H9 (cell line): Measurements from ENCODE around the gene NR3C2. TPM values are rescaled to one million over a fixed set of nuclear protein-coding genes. Genes with fewer than 3 reads are reported as not detected.

Experiments used
- DNase-seq: peaks from one replicate; pipeline ENCODE4 v3.0.0-alpha.2; 2017
- H2AFZ ChIP-seq: one replicate; pipeline ENCODE4 v1.6.1; 2013; ENCODE audit warnings: mild to moderate bottlenecking, low read length, control low read depth, moderate library complexity
- H2AK5ac ChIP-seq: 2 replicates; pipeline ENCODE4 v1.6.1; 2013; ENCODE audit warnings: low read length, control low read depth, mixed read lengths; ENCODE audit not compliant: insufficient read length
- H2BK120ac ChIP-seq: one replicate; pipeline ENCODE4 v1.6.1; 2013; ENCODE audit warnings: low read depth, mild to moderate bottlenecking, low read length, control low read depth, inconsistent platforms; ENCODE audit not compliant: poor library complexity, severe bottlenecking
- H2BK12ac ChIP-seq: 2 replicates; pipeline ENCODE4 v1.6.1; 2013; ENCODE audit warnings: low read length, control low read depth, mixed read lengths, low read depth; ENCODE audit not compliant: insufficient read length
- H2BK15ac ChIP-seq: 2 replicates; pipeline ENCODE4 v1.6.1; 2013; ENCODE audit warnings: low read depth, low read length, control low read depth
- H2BK20ac ChIP-seq: one replicate; pipeline ENCODE4 v1.6.1; 2013; ENCODE audit warnings: low read depth, mild to moderate bottlenecking, low read length, control low read depth, inconsistent platforms; ENCODE audit not compliant: poor library complexity, severe bottlenecking
- H2BK5ac ChIP-seq: 2 replicates; pipeline ENCODE4 v1.6.1; 2013; ENCODE audit warnings: low read length, control low read depth, mixed read lengths; ENCODE audit not compliant: insufficient read length
- H3K14ac ChIP-seq: 2 replicates; pipeline ENCODE4 v1.6.1; 2013; ENCODE audit warnings: low read length, control low read depth; ENCODE audit not compliant: insufficient read depth
- H3K18ac ChIP-seq: 2 replicates; pipeline ENCODE4 v1.6.1; 2013; ENCODE audit warnings: low read depth, mild to moderate bottlenecking, mixed read lengths, low read length, control low read depth; ENCODE audit not compliant: insufficient read length
- H3K23ac ChIP-seq: 2 replicates; pipeline ENCODE4 v1.6.1; 2013; ENCODE audit warnings: low read length, control low read depth, mixed read lengths, low read depth; ENCODE audit not compliant: insufficient read length
- H3K23me2 ChIP-seq: 2 replicates; pipeline ENCODE4 v1.6.1; 2013; ENCODE audit warnings: low read depth, mild to moderate bottlenecking, mixed read lengths, low read length, control low read depth; ENCODE audit not compliant: insufficient read length, poor library complexity, severe bottlenecking
- H3K27ac ChIP-seq: 2 replicates; pipeline ENCODE4 v1.5.1; 2013; ENCODE audit warnings: low read length, control low read depth, mixed read lengths, low read depth; ENCODE audit not compliant: insufficient read length
- H3K27me3 ChIP-seq: 2 replicates; pipeline ENCODE4 v1.6.1; 2013; ENCODE audit warnings: low read length, control low read depth, inconsistent platforms; ENCODE audit not compliant: insufficient read depth
- H3K4ac ChIP-seq: 2 replicates; pipeline ENCODE4 v1.6.1; 2013; ENCODE audit warnings: low read depth, mild to moderate bottlenecking, control low read depth, inconsistent platforms, low read length, moderate library complexity
- H3K4me1 ChIP-seq: 2 replicates; pipeline ENCODE4 v1.6.1; 2013; ENCODE audit warnings: low read length, control low read depth, inconsistent platforms; ENCODE audit not compliant: insufficient read depth
- H3K4me2 ChIP-seq: 2 replicates; pipeline ENCODE4 v1.6.1; 2013; ENCODE audit warnings: low read length, control low read depth, mixed read lengths; ENCODE audit not compliant: insufficient read length, insufficient read depth
- H3K56ac ChIP-seq: 2 replicates; pipeline ENCODE4 v1.6.1; 2013; ENCODE audit warnings: low read depth, mild to moderate bottlenecking, mixed read lengths, low read length, control low read depth; ENCODE audit not compliant: insufficient read length
- H3K79me1 ChIP-seq: 2 replicates; pipeline ENCODE4 v1.6.1; 2013; ENCODE audit warnings: low read depth, mild to moderate bottlenecking, moderate library complexity, low read length, control low read depth, inconsistent platforms; ENCODE audit not compliant: insufficient read depth, poor library complexity, severe bottlenecking
- H3K79me2 ChIP-seq: 2 replicates; pipeline ENCODE4 v1.6.1; 2013; ENCODE audit warnings: low read length, control low read depth, inconsistent platforms; ENCODE audit not compliant: insufficient read depth
- H3K9ac ChIP-seq: 2 replicates; pipeline ENCODE4 v1.6.1; 2013; ENCODE audit warnings: low read length, control low read depth, mixed read lengths; ENCODE audit not compliant: insufficient read length; ENCODE audit errors: extremely low read depth
- H3K9me3 ChIP-seq: one replicate; pipeline ENCODE4 v1.6.1; 2013; ENCODE audit warnings: low read depth, low read length, inconsistent platforms; ENCODE audit not compliant: control insufficient read depth
- H3T11ph ChIP-seq: one replicate; pipeline ENCODE4 v1.6.1; 2013; ENCODE audit warnings: mild to moderate bottlenecking, low read length, control low read depth, inconsistent platforms
- H4K20me1 ChIP-seq: one replicate; pipeline ENCODE4 v1.6.1; 2013; ENCODE audit not compliant: control insufficient read depth, insufficient read length, insufficient read depth
- H4K5ac ChIP-seq: 2 replicates; pipeline ENCODE4 v1.6.1; 2013; ENCODE audit warnings: low read depth, mild to moderate bottlenecking, mixed read lengths, low read length, control low read depth; ENCODE audit not compliant: insufficient read length
- H4K8ac ChIP-seq: replicated peaks from 2 replicates; pipeline ENCODE4 v1.6.1; 2013; ENCODE audit warnings: low read length, control low read depth, mixed read lengths, low read depth; ENCODE audit not compliant: insufficient read length
- H4K91ac ChIP-seq: 2 replicates; pipeline ENCODE4 v1.6.1; 2013; ENCODE audit warnings: low read depth, mild to moderate bottlenecking, moderate library complexity, mixed read lengths, low read length, control low read depth; ENCODE audit not compliant: insufficient read length
- H3K27ac Mint-ChIP-seq, 3 experiments: 2 replicates in 2 of 3; 3 replicates in 1 of 3; pipeline ENCODE4 v1.8.0; 2020 to 2021; ENCODE audit warnings: mixed read lengths in 3 of 3, mild to moderate bottlenecking in 1 of 3, moderate library complexity in 1 of 3
- H3K27me3 Mint-ChIP-seq: 2 replicates; pipeline ENCODE4 v1.8.0; 2021; ENCODE audit warnings: low read depth, mild to moderate bottlenecking, moderate library complexity, mixed read lengths
- H3K36me3 Mint-ChIP-seq, 3 experiments: 2 replicates in 2 of 3; 3 replicates in 1 of 3; pipeline ENCODE4 v1.8.0; 2020 to 2021; ENCODE audit warnings: low read depth in 3 of 3, mixed read lengths in 3 of 3; ENCODE audit not compliant: insufficient read depth in 1 of 3
- H3K4me1 Mint-ChIP-seq, 2 experiments: 2 replicates each; pipeline ENCODE4 v1.8.0; 2020; ENCODE audit warnings: mixed read lengths in 2 of 2
- H3K4me3 Mint-ChIP-seq, 2 experiments: 2 replicates in 1 of 2; 3 replicates in 1 of 2; pipeline ENCODE4 v1.8.0; 2020 to 2021; ENCODE audit warnings: mild to moderate bottlenecking in 2 of 2, mixed read lengths in 2 of 2, moderate library complexity in 1 of 2
- H3K9me3 Mint-ChIP-seq, 2 experiments: 2 replicates in 1 of 2; 3 replicates in 1 of 2; pipeline ENCODE4 v1.8.0; 2020; ENCODE audit warnings: mild to moderate bottlenecking in 2 of 2, mixed read lengths in 2 of 2, moderate library complexity in 1 of 2
- WGBS: extraction: QIAGEN DNeasy Blood & Tissue Kit; methylation state at CpG from one replicate; pipeline ENCODE4 v1.1.7; 2013; ENCODE audit warnings: missing lambda C conversion rate, low lambda C conversion rate, mixed read lengths; ENCODE audit not compliant: insufficient read length; ENCODE audit errors: extremely low coverage; 5-methylcytosine and 5-hydroxymethylcytosine counted together
- total RNA-seq: library from RNA; stranded (reverse); gene quantifications from 2 replicates; pipeline ENCODE4 v1.2.1, GENCODE V29; 2021
- TF ChIP-seq, protein P1 (sequence below): fragments of 200-600 bp; sonication (generic); conservative IDR thresholded peaks from 3 replicates; pipeline ENCODE4 v1.8.0; 2021; ENCODE audit warnings: antibody characterized with exemption, mild to moderate bottlenecking

NR3C2 gene
- total RNA-seq, 1 experiment from 2014 or later, result 1.4 TPM

DNA sequence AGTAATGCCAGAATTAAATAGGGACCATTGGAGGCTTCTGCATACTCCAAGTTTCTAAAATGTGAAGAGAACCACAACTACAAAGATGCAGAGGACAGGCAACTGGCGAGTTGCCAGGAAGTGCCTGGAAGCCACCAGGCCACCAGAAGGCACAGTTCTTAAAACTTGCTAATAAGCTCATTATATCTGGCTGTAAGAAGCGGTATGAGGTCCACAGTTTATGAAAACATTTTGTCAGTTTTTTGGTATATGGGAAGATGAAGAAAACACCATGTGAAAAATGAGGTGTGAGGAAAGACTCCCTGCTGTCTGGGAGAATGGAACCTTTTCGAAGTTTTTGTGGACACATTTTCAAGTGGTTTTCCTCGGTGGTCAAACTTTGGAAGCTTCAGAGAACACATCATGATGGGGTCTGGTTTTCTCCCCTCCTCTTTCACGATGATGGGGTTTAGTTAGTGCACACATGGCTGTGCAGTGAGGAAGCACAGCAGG is 202.7 kb downstream of the NR3C2 start:
- no peaks in the 10 kb centered on the region for H3K79me2 ChIP-seq
- H3K4ac ChIP-seq, result no peak overlapping the region
- no peak overlapping the region for H2BK12ac ChIP-seq
- no peak overlapping the region for H3K23ac ChIP-seq
- no peak overlapping the region for H4K5ac ChIP-seq
- no peak overlapping the region for H3K27ac ChIP-seq
- no peaks in the 10 kb centered on the region for H3K36me3 Mint-ChIP-seq
- H2BK120ac ChIP-seq, result no peak overlapping the region
- no peaks in the 10 kb centered on the region for H3K79me1 ChIP-seq
- no peaks in the 10 kb centered on the region for H3K27me3 Mint-ChIP-seq
- no peak for DNase-seq
- H4K91ac ChIP-seq, result no peak overlapping the region
- no peak overlapping the region for H4K8ac ChIP-seq
- no peak overlapping the region for H3K27ac Mint-ChIP-seq
- H3K56ac ChIP-seq, result no peak overlapping the region
- no peak overlapping the region for H3T11ph ChIP-seq
- no peaks in the 10 kb centered on the region for H3K9me3 ChIP-seq
- TF ChIP-seq, protein P1, sequence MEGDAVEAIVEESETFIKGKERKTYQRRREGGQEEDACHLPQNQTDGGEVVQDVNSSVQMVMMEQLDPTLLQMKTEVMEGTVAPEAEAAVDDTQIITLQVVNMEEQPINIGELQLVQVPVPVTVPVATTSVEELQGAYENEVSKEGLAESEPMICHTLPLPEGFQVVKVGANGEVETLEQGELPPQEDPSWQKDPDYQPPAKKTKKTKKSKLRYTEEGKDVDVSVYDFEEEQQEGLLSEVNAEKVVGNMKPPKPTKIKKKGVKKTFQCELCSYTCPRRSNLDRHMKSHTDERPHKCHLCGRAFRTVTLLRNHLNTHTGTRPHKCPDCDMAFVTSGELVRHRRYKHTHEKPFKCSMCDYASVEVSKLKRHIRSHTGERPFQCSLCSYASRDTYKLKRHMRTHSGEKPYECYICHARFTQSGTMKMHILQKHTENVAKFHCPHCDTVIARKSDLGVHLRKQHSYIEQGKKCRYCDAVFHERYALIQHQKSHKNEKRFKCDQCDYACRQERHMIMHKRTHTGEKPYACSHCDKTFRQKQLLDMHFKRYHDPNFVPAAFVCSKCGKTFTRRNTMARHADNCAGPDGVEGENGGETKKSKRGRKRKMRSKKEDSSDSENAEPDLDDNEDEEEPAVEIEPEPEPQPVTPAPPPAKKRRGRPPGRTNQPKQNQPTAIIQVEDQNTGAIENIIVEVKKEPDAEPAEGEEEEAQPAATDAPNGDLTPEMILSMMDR, result no peak
- no peak overlapping the region for H3K4me2 ChIP-seq
- H2AFZ ChIP-seq, result no peak overlapping the region
- H3K4me1 ChIP-seq, result no peaks in the 10 kb centered on the region; the same call in 1 of the 2 replicates
- H3K4me1 Mint-ChIP-seq, result no peaks in the 10 kb centered on the region
- no peaks in the 10 kb centered on the region for H3K23me2 ChIP-seq
- H3K14ac ChIP-seq, result no peak overlapping the region
- H2AK5ac ChIP-seq, result no peak overlapping the region
- H3K4me3 Mint-ChIP-seq, result no peak overlapping the region
- H2BK15ac ChIP-seq, result no peak overlapping the region
- H3K9ac ChIP-seq, result no peak overlapping the region
- H3K18ac ChIP-seq, result no peak overlapping the region
- no CpG with 5 or more reads among the region's 5 CpGs for WGBS
- H4K20me1 ChIP-seq, result no peaks in the 10 kb centered on the region
- no peaks in the 10 kb centered on the region for H3K9me3 Mint-ChIP-seq
- no peak overlapping the region for H2BK20ac ChIP-seq
- H2BK5ac ChIP-seq, result no peak overlapping the region
- H3K27me3 ChIP-seq, result no peaks in the 10 kb centered on the region
